Measurements from ENCODE around the gene MYLK.
"Not testable (repeated sequence)": the region's sequence is repeated elsewhere in the genome, so short reads cannot be mapped to it uniquely, and the experiment has no call there.

The MYLK gene

DNA sequence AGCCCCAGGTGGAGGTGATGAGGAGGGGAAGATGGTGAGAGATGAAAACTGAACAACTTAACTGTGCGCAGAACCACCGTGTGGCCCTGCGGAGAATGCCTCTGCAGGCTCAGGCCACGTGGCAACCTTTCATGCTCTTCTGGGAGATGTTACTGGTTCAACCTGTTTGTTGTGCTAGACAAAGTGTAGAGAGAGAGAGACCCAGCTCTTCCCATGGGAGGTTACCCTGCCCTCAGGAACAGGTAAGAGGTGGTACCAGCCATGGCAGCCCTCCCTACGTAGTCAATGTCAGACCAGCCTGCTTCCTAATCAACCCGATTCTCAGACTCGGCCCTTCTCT, 262.3 kb downstream of the MYLK start:
- no peak for DNase-seq (ENCODE audit: low read depth)

DNA sequence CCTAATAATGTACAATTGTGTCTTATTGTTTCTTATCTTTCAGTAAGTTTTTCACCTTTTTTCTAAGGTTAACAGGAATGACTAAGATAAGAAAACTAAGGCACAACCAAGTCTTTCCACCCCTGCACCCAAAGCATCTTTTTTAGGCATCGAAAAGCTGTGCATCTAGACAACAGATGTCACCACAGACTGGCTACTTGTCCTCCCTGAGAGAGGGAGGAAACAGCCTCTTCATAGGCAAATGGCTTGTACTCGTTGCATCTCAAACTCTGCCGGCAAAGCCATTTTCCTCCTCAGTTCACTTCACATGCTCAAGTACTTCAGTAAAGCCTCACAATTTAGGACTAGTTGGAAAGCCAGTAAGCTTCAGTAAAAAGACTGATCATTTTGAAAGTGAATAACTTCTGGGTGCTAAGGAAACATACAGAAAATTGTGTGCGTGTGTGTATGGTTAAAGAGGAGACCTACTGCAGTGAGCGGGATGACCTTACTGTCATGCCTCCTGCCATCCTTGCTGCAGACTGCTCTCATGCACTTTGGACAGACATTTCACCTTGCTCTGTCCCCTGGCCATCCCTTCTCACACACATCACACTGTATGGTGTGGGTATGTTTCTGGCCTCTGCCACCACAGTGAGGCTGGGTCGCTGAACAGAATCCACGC, 262.8 kb downstream of the MYLK start:
- DNase-seq (ENCODE audit: low read depth): no peak

DNA sequence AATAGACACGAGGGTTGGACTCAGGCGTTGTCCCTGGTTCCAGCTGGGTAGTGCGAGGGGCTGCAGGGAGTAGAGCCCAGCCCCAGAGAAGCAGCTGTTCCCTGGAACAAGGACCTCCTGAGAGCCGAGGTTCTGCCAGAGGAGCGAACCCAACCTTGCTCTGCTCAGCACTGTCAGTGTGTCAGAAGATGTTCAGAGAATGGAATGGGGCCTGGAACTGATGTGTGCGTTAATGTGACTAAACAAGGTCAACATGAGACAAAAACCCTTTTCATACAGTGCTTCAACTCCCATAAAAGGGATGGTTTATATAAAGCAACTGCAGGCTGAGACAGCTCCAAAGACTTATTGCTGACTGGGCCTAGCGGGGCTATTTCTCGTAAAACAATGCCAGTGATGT, 263.8 kb downstream of the MYLK start:
- no peak for DNase-seq (ENCODE audit: low read depth)

DNA sequence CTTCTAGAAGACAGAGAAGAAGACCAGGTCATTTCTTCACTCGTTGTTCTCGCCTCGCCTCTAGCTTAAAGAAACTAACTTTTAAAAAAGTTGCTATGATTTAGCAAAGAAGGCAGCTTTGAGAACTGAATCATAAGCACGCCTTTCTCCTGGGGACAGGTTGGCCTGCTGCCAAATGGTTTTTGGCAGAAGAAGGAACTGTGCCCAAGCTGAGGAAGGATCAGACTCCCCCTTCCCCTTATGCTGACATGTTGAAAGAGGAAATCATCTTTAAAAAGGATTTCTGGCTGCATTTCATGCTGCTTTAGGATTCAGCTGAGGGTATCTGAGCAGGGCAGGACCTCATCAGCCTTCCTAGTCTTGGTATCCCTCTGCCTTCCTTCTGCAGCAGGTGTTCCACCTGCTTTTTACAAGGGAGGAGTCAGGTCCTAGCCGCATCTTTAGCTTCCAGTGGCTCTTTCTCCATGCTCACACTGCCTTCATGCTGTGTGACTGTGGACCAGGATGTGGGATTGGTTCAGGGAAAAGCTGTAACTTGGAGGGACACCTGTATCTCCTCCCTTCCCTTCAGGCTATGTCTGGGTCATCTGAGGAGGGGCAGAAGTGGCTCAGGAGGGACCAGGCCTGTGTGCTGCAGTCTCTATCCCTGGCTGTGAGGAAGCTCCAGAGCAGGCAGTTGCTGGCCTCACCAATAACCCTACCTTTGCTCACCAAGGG, 265.2 kb downstream of the MYLK start:
- no peak for DNase-seq (ENCODE audit: low read depth)

DNA sequence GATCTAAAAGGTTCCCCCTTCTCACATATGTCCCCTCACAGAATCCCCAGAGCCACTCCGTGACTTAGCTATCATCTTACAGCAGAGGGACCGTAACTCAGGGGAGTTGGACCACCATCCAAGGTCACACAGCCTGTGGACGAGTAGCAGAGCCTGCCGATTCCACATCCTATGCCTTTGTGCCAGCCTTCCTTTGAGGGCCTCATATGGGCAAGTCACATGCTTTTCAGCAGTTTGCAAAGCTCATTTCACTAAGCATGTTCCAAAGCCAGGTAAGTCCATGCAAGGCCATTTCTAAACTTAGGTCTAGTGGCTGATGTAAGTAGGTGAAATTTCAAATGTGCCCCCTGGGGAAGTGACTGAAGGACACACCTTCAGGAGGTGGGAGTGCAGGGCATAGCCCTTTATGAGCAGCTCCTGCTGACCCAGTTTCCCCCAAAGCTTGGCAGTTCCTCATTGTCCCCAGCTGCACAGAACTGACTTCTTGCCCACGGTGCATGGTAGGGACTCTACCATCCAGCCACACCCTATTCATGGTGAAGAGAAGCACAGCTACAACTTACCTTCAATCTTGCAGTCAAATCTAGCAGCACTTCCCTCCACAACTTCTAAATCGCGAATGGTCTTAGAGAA, 265.9 kb downstream of the MYLK start:
- no peak for DNase-seq (ENCODE audit: low read depth)

DNA sequence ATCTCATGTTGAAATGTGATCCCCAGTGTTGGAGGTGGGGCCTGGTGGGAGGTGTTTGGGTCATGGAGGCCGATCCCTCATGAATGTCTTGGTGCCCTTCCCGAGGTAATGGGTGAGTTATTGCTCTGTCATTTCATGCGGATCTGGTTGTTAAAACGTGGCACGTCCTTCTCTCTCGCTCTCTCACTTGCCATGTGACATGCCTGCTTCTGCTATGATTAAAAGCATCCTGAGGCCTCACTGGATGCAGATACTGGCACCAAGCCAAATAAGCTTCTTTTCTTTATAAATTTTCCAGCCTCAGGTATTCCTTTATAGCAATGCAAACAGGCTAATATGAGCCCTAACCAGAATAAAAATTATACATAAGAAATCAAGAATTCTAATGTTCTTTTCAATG, 267.5 kb downstream of the MYLK start:
- no peak for DNase-seq (ENCODE audit: low read depth)

DNA sequence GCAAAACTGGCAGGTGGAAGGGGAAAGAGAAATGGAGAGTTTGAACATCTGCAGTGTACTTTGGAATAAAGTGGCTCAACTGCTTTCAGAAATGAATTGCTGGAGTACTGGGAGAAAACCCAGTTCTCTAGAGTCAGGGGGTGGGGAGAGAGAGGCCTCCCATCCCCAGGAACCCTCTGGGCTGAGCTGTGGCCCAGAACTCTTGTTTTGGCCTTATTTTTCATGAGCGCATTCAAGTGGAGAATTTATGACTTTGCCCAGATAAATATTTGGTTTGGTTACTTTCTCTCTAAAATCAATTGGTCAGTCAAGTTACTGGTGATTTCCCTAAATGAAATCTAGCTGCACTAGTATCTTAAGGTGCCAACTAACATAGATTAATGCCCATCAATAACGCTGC, 270.6 kb downstream of the MYLK start:
- no peak for DNase-seq (ENCODE audit: low read depth)

DNA sequence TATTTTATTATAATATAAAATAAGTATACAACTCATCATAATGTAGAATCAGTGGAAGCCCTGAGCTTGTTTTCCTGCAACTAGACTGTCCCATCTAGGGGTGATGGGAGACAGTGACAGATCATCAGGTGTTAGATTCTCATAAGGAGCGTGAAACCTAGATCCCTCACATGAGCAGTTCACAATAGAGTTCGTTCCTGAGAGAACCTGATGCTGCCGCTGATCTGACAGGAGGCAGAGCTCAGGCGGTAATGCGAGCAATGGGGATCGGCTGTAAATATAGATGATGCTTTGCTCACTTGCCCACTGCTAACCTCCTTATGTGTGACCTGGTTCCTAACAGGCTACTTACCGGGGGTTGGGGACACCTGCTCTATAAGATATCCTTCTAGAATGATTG, 272.5 kb downstream of the MYLK start:
- DNase-seq (ENCODE audit: low read depth): not testable (repeated sequence)

DNA sequence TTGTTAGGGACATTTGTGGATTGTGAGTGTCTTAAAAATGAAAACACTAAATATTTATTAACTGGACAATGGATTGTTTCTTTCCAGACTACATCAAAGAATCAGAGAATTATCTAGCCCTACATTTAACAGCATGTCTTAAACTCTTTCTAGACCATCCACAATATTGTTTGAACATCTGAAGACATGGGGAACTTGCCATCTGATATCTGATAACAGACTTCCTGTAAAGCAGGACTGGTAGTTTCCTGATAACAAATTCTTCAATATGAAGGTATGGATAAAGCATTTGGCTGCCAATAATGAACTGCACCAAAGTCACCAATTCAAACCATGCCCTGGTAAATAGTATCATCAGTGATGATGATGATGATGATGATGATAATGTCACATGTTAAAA, 273.1 kb downstream of the MYLK start:
- DNase-seq (ENCODE audit: low read depth): no peak

DNA sequence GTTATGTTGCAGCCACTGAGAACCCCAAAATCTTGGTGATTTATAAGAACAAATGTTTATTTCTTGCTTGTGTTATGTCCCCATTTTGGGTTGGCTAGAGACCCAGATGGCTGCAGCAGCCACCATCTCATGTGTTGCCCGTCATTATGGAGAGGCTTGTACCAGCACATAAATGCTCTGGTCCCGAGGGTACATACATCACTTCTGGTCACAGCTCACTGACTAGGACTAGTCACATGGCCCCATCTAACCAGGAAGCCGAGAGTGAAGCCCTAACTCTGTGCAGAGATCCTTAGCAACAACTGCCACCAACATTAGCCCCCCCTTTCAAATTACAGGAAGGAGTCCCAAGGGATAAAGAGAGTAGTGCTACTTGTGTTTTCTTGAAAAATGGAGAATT, 273.8 kb downstream of the MYLK start:
- DNase-seq (ENCODE audit: low read depth): no peak

DNA sequence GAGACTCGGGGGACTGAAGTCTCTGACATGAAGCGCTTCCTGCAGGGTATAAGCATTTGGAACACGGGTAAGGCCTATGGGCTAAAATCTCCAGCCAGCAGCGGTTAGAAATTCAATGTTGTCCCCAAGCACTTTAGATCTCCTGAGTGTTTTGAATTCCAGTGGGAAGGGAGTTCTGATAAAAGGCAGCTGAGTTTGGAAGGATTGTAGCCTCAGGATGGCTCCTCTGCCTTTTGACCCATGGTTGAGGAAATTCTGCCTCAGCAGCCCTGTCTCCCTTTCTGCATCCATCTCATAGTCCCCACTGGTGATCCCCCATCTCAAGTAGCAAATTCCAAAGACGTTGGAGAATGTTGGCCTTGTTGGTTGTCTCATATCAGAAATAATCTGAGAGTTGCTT, 275.1 kb downstream of the MYLK start:
- no peak for DNase-seq (ENCODE audit: low read depth)

DNA sequence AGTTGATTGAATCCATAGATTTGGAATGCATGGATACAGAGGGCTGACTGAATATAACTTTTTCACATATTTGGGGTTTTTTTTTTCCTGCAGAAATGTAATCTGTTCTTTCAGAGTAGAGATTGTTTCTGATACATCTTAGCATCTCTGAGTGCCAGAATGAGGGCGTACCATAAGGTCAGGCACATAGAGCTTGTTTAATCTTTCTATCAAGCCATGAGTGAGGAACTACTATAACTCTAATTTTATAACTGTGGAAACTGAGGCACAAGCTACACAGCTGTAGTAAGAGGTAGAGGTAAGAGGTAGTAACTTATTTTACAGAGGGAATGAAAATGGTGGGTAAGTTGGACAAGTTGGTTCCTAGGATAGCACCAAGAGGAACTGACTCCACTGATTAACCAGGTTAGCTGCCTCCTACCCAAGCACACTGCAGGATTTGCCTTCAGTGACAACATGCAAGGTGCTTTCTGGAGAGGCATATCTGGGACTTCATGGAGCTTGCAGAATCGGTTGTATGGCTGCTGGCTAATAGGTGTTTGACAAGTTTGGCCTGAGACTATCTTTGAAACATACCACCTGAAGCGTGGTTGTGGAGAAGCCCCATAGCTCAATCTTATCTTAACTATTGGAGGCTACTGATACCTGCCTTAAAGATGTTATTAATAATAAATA, 275.7 kb downstream of the MYLK start:
- no peak for DNase-seq (ENCODE audit: low read depth)

DNA sequence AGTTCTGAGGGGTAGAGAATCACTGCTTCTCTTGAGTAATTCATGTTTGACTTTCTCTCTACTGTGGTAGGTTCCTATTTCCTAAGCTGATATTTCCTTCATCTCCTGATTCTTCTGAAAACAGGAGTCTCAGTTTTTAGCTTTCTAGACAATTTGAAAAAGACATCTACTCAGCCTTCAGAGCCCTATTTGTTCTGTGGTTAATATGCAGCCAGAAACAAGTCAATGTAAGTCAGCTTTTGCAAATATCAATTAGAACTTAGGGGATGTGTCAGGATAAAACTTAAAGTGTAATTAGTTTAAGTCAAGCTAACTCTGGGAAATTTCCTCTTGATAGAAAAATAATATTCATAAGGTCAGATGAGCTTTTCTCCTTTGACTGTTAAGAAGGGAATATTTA, 277.6 kb downstream of the MYLK start:
- DNase-seq (ENCODE audit: low read depth): no peak

DNA sequence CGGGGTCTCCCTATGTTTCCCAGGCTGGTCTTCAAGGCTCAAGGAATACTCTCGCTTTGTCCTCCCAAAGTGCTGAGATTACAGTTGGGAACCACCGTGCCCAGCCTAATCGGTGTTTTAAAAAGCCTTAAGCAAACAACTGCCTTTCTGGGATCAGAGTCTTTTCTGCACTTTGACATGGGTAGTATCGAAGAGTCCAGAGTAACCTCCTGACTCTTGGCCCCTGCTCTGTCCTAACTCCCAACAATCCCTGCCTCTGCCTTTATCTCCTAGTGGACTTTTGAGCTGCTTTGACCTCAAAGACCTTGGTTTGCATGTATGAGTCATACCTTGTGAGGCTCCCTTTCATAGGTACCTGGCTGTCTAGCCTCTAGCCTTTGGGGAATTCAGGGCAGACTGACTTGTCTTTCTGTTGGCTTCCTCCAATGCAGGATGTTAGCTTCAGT, 278.3 kb downstream of the MYLK start:
- DNase-seq (ENCODE audit: low read depth): no peak

DNA sequence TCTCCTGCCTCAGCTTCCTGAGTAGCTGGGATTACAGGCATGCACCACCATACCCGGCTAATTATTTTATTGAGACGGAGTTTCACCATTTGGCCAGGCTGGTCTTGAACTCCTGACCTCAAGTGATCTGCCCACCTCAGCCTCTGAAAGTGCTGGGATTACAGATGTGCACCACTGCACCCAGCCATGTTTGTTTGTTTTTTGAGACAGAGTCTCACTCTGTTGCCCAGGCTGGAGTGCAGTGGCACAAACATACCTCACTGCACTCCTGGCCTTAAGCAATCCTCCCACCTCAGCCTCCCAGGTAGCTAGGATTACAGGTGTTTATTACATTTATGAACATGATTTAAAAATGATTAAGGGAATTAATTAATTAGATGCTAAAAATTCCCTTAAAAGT, 281.0 kb downstream of the MYLK start:
- DNase-seq (ENCODE audit: low read depth): not testable (repeated sequence)

DNA sequence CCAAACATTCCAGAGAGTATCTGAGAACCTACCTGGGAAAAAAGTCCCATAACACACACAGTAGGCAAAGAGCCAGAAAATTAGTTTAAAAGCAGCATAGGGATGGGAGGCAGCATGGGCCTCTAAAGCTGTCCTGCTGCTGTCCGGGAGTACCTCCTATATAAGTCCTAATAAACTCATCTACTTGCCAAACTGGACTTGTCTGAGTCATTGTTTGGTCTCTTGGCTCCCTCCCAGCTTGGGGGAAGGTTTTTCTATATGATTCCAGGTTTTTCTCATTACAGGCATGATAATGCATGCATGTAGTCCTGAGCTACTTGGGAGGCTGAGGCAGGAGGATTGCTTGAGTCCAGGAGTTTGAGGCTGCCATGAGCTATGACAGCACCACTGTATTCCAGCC, 281.8 kb downstream of the MYLK start:
- no peak for DNase-seq (ENCODE audit: low read depth)

DNA sequence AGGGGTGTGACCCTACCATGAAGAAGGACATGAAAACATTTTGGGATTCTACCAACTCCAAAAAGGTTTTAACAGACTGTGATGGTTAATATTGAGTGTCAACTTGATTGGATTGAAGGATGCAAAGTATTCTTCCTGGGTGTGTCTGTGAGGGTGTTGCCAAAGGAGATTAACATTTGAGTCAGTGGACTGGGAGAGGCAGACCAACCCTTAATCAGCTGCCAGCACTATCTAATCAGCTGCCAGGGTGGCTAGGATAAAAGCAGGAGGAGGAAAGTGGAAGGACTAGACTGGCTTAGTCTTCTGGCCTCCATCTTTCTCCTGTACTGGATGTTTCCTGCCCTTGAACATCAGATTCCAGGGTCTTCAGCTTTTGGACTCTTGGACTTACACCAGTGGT, 283.3 kb downstream of the MYLK start:
- not testable (repeated sequence) for DNase-seq (ENCODE audit: low read depth)

DNA sequence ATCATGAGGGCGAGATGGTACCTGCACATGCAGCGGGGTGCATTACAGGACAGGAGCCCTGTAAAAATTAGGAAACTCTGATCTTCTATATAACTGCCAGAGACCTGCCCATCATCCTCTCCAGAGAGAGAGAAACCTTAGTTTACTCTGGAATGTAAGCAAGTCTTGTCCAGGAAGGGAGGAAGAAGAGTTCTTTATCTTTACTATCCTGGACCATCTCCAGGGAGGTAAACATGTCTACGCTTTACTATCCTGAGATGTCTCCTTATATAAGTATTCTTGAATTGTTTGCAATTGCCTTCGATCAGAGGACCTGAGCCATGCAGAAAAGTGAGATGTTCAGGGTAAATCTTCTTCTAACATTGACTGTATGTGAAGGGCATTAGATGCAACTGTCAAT, 286.6 kb downstream of the MYLK start:
- no peak for DNase-seq (ENCODE audit: low read depth)

DNA sequence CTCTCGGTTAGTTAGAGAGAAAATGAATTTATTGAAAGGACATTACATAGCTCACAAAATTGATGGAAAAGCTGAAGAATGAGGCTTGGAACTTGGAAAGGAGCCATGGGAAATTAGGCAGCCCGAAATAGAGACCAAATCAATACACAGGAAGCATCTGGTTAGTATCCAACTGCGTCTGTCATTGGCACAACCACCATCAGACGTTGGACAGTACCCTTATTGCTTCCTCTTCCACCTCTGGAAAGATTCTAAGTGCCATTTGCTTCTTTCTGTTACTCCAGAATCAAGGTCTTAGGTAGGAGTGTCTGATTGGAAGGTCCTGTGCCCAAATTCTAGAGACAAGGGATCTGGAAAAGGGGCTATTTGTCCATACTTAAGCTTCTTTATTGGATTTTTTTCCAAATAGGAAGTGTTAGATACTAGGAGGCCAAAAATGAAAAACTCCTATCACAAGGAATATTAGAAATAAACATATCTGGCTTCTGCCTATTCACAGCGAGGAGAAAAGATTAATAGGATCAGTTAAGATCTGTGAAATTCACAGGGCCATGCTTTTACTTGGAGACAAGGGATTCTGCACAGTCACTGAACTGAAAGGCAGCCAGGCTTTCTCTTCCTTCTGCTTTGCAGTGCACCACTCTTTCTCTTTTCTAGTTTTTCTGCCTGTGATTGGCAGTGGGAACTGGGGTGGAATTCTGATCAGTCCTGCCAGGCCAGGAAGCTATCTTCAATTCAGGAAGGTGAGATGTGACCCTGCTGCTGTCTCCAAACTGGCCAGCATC, 288.5 kb downstream of the MYLK start:
- DNase-seq (ENCODE audit: low read depth): no peak

DNA sequence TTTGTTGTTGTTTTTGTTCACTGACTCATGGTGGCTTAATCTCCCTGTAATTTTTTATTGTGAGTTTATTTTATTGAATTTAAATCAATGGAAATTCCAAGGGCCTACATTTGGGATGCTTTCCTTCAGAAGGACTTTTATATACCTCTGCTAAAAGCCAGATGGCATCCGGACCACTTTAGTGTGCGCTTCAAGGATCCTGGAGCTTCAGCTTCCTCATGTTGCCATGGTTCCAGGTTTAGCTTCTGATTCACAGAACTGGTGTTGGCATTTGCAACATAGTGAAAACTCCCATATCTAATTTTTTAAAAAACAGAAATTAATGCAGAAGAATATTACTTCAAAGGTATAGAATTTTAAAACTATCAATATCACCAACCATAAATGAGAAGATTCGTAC, 290.8 kb downstream of the MYLK start:
- DNase-seq (ENCODE audit: low read depth): no peak

DNA sequence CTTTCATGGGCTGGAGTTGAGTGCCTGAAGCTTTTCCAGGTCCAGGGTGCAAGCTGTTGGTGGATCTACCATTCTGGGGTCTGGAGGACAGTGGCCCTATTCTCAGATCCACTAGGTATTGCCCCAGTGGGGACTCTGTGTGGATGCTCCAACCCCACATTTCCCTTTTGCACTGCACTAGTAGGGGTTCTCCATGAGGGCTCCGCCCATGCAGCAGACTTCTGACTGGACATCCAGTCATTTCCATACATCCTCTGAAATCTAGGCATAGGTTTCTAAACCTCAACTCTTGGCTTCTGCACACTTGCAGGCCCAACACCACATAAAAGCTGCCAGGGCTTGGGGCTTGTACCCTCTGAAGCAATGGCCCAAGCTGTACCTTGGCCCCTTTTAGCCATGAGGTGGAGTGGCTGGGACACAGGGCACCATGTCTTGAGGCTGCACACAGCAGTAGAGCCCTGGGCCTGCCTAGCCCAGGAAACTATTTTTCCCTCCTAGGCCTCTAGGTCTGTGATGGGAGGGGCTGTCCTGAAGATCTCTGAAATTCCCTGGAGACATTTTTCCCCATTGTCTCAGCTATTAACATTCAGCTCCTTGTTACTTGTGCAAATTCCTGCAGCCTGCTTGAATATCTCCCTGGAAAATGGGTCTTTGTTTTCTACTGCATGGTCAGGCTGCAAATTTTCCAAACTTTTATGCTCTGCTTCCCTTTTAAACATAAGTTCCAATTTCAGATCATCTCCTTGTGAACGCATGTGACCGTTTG, 293.3 kb downstream of the MYLK start:
- DNase-seq (ENCODE audit: low read depth): no peak

DNA sequence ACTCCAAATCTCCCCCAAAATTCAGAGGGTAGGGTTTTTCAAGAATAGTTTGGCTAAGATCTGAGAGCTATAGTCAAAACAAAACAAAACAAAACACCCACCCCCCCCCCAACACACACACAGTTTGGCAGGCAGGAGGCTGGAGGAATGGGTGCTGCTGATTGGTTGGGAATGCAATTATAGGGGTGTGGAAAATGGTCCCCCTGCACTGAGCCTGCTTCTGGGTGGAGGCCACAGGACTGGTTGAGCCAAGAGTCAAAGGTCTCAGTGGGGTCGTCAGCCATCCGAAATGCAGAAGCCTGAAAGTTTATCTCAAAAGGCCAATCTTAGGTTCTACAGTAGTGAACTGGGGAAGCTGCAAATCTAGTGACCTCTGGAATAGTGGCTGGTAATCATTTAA, 296.7 kb downstream of the MYLK start:
- DNase-seq (ENCODE audit: low read depth): no peak

Data from stimulated activated CD8-positive, alpha-beta memory T cell treated with anti-CD3 and anti-CD28 coated beads, Interleukin-15, amount 100 ng/mL, for 24 hours (primary cell).